ENCODE results near the gene CELA2B. TPM values are rescaled to one million over a fixed set of nuclear protein-coding genes. Genes with fewer than 3 reads are reported as not detected.
"Not testable (repeated sequence)": the region's sequence is repeated elsewhere in the genome, so short reads cannot be mapped to it uniquely, and the experiment has no call there.

CELA2B gene
- total RNA-seq, 1 experiment from 2014 or later: not detected

- peaks cover 33% of the 10 kb centered on the region for H3K4me1 ChIP-seq (ENCODE audit: low read length)
- H3K4me2 ChIP-seq (ENCODE audit: low read depth, low read length, poor library complexity, severe bottlenecking): peak overlapping the region; percentile 56
- no peak overlapping the region for H2AFZ ChIP-seq (ENCODE audit: low read length)
- no peaks in the 10 kb centered on the region for H4K20me1 ChIP-seq (ENCODE audit: insufficient read depth, low read depth, low read length)
- H3K79me2 ChIP-seq (ENCODE audit: low read length): peaks cover 18% of the 10 kb centered on the region
- H3K9me2 ChIP-seq (replicated peaks; ENCODE audit: insufficient read depth, low read length): no peaks in the 10 kb centered on the region
- peak overlapping the region; percentile 46; the same call in 1 of the 2 replicates for H3K9ac ChIP-seq (ENCODE audit: low read length)
- no peak for DNase-seq
- no peaks in the 10 kb centered on the region for H3K27me3 ChIP-seq (ENCODE audit: low read length)
- H3K9me3 ChIP-seq (ENCODE audit: low read length): no peaks in the 10 kb centered on the region
- H3K4me3 ChIP-seq (ENCODE audit: low read length): no peak overlapping the region
- peak overlapping the region; percentile 70 for H3K27ac ChIP-seq (ENCODE audit: low read length)
- 0 out of 2 replicates have a peak, but pooled peaks cover 7% of the 10 kb centered on the region for H3K36me3 ChIP-seq (ENCODE audit: insufficient read depth, low read length)
Observed at GRCh38 chr1:15506831-15507230, 30.9 kb downstream of the CELA2B start.

GRCh38 chr1:15507278-15507677, 31.4 kb downstream of the CELA2B start:
- H3K4me1 ChIP-seq (ENCODE audit: low read length): peaks cover 33% of the 10 kb centered on the region
- DNase-seq: peak; percentile 46
- peak overlapping the region; percentile 46 for H3K9ac ChIP-seq (ENCODE audit: low read length)
- 0 out of 2 replicates have a peak, but pooled peaks cover 9% of the 10 kb centered on the region for H3K36me3 ChIP-seq (ENCODE audit: insufficient read depth, low read length)
- H3K27me3 ChIP-seq (ENCODE audit: low read length): no peaks in the 10 kb centered on the region
- H3K4me2 ChIP-seq (ENCODE audit: low read depth, low read length, poor library complexity, severe bottlenecking): peak overlapping the region; percentile 56
- peaks cover 21% of the 10 kb centered on the region for H3K79me2 ChIP-seq (ENCODE audit: low read length)
- H4K20me1 ChIP-seq (ENCODE audit: insufficient read depth, low read depth, low read length): no peaks in the 10 kb centered on the region
- no peak overlapping the region for H2AFZ ChIP-seq (ENCODE audit: low read length)
- H3K27ac ChIP-seq (ENCODE audit: low read length): peak overlapping the region; percentile 70
- H3K4me3 ChIP-seq (ENCODE audit: low read length): peak overlapping the region; percentile 25; the same call in 1 of the 2 replicates
- H3K9me2 ChIP-seq (replicated peaks; ENCODE audit: insufficient read depth, low read length): no peaks in the 10 kb centered on the region
- no peaks in the 10 kb centered on the region for H3K9me3 ChIP-seq (ENCODE audit: low read length)

GRCh38 chr1:15508700-15509487, 33.0 kb downstream of the CELA2B start:
- Histone ChIP-seq H2AFZ (ENCODE audit: low read length) (no peak overlapping the region), H3K9me3 (ENCODE audit: low read length) (no peaks in the 10 kb centered on the region), H4K20me1 (ENCODE audit: insufficient read depth, low read depth, low read length) (no peaks in the 10 kb centered on the region), H3K79me2 (ENCODE audit: low read length) (peaks cover 29% of the 10 kb centered on the region), H3K9ac (ENCODE audit: low read length) (no peak overlapping the region; the same call in 1 of the 2 replicates), H3K36me3 (ENCODE audit: insufficient read depth, low read length) (0 out of 2 replicates have a peak, but pooled peaks cover 10% of the 10 kb centered on the region), H3K4me1 (ENCODE audit: low read length) (peaks cover 33% of the 10 kb centered on the region), H3K27me3 (ENCODE audit: low read length) (no peaks in the 10 kb centered on the region), H3K4me3 (ENCODE audit: low read length) (peak overlapping the region; percentile 36; the same call in 1 of the 2 replicates), H3K4me2 (ENCODE audit: low read depth, low read length, poor library complexity, severe bottlenecking) (peak overlapping the region; percentile 49), H3K9me2 (replicated peaks; ENCODE audit: insufficient read depth, low read length) (no peaks in the 10 kb centered on the region), H3K27ac (ENCODE audit: low read length) (peak overlapping the region; percentile 70)
- peak; percentile 75 for DNase-seq

GRCh38 chr1:15509586-15509985, 33.7 kb downstream of the CELA2B start:
- Histone ChIP-seq H3K9me2 (replicated peaks; ENCODE audit: insufficient read depth, low read length) (no peaks in the 10 kb centered on the region), H3K4me3 (ENCODE audit: low read length) (no peak overlapping the region), H3K27ac (ENCODE audit: low read length) (peak overlapping the region; percentile 70; the same call in 1 of the 2 replicates), H3K9ac (ENCODE audit: low read length) (no peak overlapping the region), H3K4me1 (ENCODE audit: low read length) (peaks cover 33% of the 10 kb centered on the region), H3K4me2 (ENCODE audit: low read depth, low read length, poor library complexity, severe bottlenecking) (peak overlapping the region; percentile 49), H3K9me3 (ENCODE audit: low read length) (no peaks in the 10 kb centered on the region), H3K79me2 (ENCODE audit: low read length) (peaks cover 36% of the 10 kb centered on the region), H3K27me3 (ENCODE audit: low read length) (no peaks in the 10 kb centered on the region), H4K20me1 (ENCODE audit: insufficient read depth, low read depth, low read length) (no peaks in the 10 kb centered on the region), H2AFZ (ENCODE audit: low read length) (no peak overlapping the region), H3K36me3 (ENCODE audit: insufficient read depth, low read length) (0 out of 2 replicates have a peak, but pooled peaks cover 10% of the 10 kb centered on the region)
- no peak for DNase-seq

- Histone ChIP-seq H3K4me2 (ENCODE audit: low read depth, low read length, poor library complexity, severe bottlenecking) (no peak overlapping the region), H3K4me1 (ENCODE audit: low read length) (peaks cover 40% of the 10 kb centered on the region), H4K20me1 (ENCODE audit: insufficient read depth, low read depth, low read length) (no peaks in the 10 kb centered on the region), H3K79me2 (ENCODE audit: low read length) (peaks cover 45% of the 10 kb centered on the region), H3K9me2 (replicated peaks; ENCODE audit: insufficient read depth, low read length) (no peaks in the 10 kb centered on the region), H3K36me3 (ENCODE audit: insufficient read depth, low read length) (0 out of 2 replicates have a peak, but pooled peaks cover 10% of the 10 kb centered on the region), H2AFZ (ENCODE audit: low read length) (no peak overlapping the region), H3K27ac (ENCODE audit: low read length) (no peak overlapping the region), H3K27me3 (ENCODE audit: low read length) (no peaks in the 10 kb centered on the region), H3K4me3 (ENCODE audit: low read length) (no peak overlapping the region), H3K9ac (ENCODE audit: low read length) (no peak overlapping the region), H3K9me3 (ENCODE audit: low read length) (no peaks in the 10 kb centered on the region)
- DNase-seq: no peak
Observed at GRCh38 chr1:15510611-15511405, 34.9 kb downstream of the CELA2B start.

- H3K27ac ChIP-seq (ENCODE audit: low read length): no peak overlapping the region
- DNase-seq: no peak
- H3K79me2 ChIP-seq (ENCODE audit: low read length): peaks cover 60% of the 10 kb centered on the region
- no peak overlapping the region for H3K9ac ChIP-seq (ENCODE audit: low read length)
- no peaks in the 10 kb centered on the region for H3K9me2 ChIP-seq (replicated peaks; ENCODE audit: insufficient read depth, low read length)
- H2AFZ ChIP-seq (ENCODE audit: low read length): no peak overlapping the region
- H4K20me1 ChIP-seq (ENCODE audit: insufficient read depth, low read depth, low read length): no peaks in the 10 kb centered on the region
- no peaks in the 10 kb centered on the region for H3K27me3 ChIP-seq (ENCODE audit: low read length)
- no peak overlapping the region for H3K4me2 ChIP-seq (ENCODE audit: low read depth, low read length, poor library complexity, severe bottlenecking)
- peaks cover 26% of the 10 kb centered on the region for H3K4me1 ChIP-seq (ENCODE audit: low read length)
- H3K9me3 ChIP-seq (ENCODE audit: low read length): no peaks in the 10 kb centered on the region
- peaks cover 28% of the 10 kb centered on the region for H3K36me3 ChIP-seq (ENCODE audit: insufficient read depth, low read length)
- H3K4me3 ChIP-seq (ENCODE audit: low read length): no peak overlapping the region
Observed at GRCh38 chr1:15513192-15513591, 37.3 kb downstream of the CELA2B start.

GRCh38 chr1:15513919-15514318, 38.0 kb downstream of the CELA2B start:
- H3K9ac ChIP-seq (ENCODE audit: low read length): no peak overlapping the region
- H3K4me1 ChIP-seq (ENCODE audit: low read length): peaks cover 20% of the 10 kb centered on the region
- H3K4me2 ChIP-seq (ENCODE audit: low read depth, low read length, poor library complexity, severe bottlenecking): no peak overlapping the region
- peaks cover 28% of the 10 kb centered on the region for H3K36me3 ChIP-seq (ENCODE audit: insufficient read depth, low read length)
- peaks cover 64% of the 10 kb centered on the region for H3K79me2 ChIP-seq (ENCODE audit: low read length)
- no peak overlapping the region for H2AFZ ChIP-seq (ENCODE audit: low read length)
- H3K27ac ChIP-seq (ENCODE audit: low read length): no peak overlapping the region
- no peaks in the 10 kb centered on the region for H3K9me2 ChIP-seq (replicated peaks; ENCODE audit: insufficient read depth, low read length)
- no peaks in the 10 kb centered on the region for H4K20me1 ChIP-seq (ENCODE audit: insufficient read depth, low read depth, low read length)
- no peak for DNase-seq
- H3K9me3 ChIP-seq (ENCODE audit: low read length): no peaks in the 10 kb centered on the region
- no peak overlapping the region for H3K4me3 ChIP-seq (ENCODE audit: low read length)
- no peaks in the 10 kb centered on the region for H3K27me3 ChIP-seq (ENCODE audit: low read length)

- H4K20me1 ChIP-seq (ENCODE audit: insufficient read depth, low read depth, low read length); H3K27ac ChIP-seq (ENCODE audit: low read length); H3K9me3 ChIP-seq (ENCODE audit: low read length); H3K4me2 ChIP-seq (ENCODE audit: low read depth, low read length, poor library complexity, severe bottlenecking); H3K9ac ChIP-seq (ENCODE audit: low read length); H3K9me2 ChIP-seq (replicated peaks; ENCODE audit: insufficient read depth, low read length); DNase-seq; H3K4me3 ChIP-seq (ENCODE audit: low read length); H2AFZ ChIP-seq (ENCODE audit: low read length); H3K27me3 ChIP-seq (ENCODE audit: low read length): not testable (repeated sequence)
- Histone ChIP-seq H3K79me2 (ENCODE audit: low read length) (peaks cover 67% of the 10 kb centered on the region), H3K4me1 (ENCODE audit: low read length) (peaks cover 13% of the 10 kb centered on the region), H3K36me3 (ENCODE audit: insufficient read depth, low read length) (peaks cover 28% of the 10 kb centered on the region)
Observed at GRCh38 chr1:15514557-15514956, 38.7 kb downstream of the CELA2B start.

All from Karpas-422 (cell line).